ENCODE results near the gene HPCAL1. TPM values are rescaled to one million over a fixed set of nuclear protein-coding genes. Genes with fewer than 3 reads are reported as not detected.

Gene HPCAL1
- total and polyA plus RNA-seq, 10 of the 15 experiments (the other 5 are each of a cell fraction or from before 2014, with no cell fraction given) = 0.40 to 12.8 (median 7.9) TPM

GRCh38 chr2:10447895-10448575, 145.3 kb downstream of the HPCAL1 start, which contains the start of gene ODC1 (continued):
- TF ChIP-seq MTA2 (IDR thresholded peaks at IDR 0.05; ENCODE audit: low read depth) = no peak
- no peak for TF ChIP-seq ATF3 (IDR thresholded peaks at IDR 0.05; ENCODE audit: borderline replicate concordance, extremely low read depth, low read depth, low read length)
- no peak for TF ChIP-seq CEBPZ (IDR thresholded peaks at IDR 0.05; ENCODE audit: low read depth, low read length)
- peak; percentile 30; the same call in 1 of the 3 replicates for TF ChIP-seq POU2F2 (IDR thresholded peaks at IDR 0.05; ENCODE audit: borderline replicate concordance, low read depth, low read length)
- TF ChIP-seq E2F4 (IDR thresholded peaks at IDR 0.05; ENCODE audit: low read depth, low read length) = no peak
- TF ChIP-seq SMARCA5 (IDR thresholded peaks at IDR 0.05) = peak; percentile 84
- peak; percentile 97 for TF ChIP-seq NR2F1 (conservative IDR thresholded peaks at IDR 0.05)
- TF ChIP-seq SUPT20H (IDR thresholded peaks at IDR 0.05; ENCODE audit: borderline replicate concordance, control insufficient read depth, low read depth, low read length) = no peak
- no peak for TF ChIP-seq TCF12 (IDR thresholded peaks at IDR 0.05; ENCODE audit: low read depth, low read length)
- TF ChIP-seq ASH2L (IDR thresholded peaks at IDR 0.05; ENCODE audit: borderline replicate concordance, low read depth) = no peak
- TF ChIP-seq MLLT1 (IDR thresholded peaks at IDR 0.05) = no peak
- peak; percentile 94 to 99 for TF ChIP-seq BHLHE40 (IDR thresholded peaks at IDR 0.05; ENCODE audit: borderline replicate concordance in 1 of 2, low read depth in 2 of 2, low read length in 1 of 2)
- TF ChIP-seq SMC3 (IDR thresholded peaks at IDR 0.05; ENCODE audit: borderline replicate concordance, low read length) = no peak
- TF ChIP-seq RCOR1 (conservative IDR thresholded peaks at IDR 0.05; ENCODE audit: low read depth, low read length) = no peak
- TF ChIP-seq KLF5 (IDR thresholded peaks at IDR 0.05; ENCODE audit: partially characterized antibody) = peak; percentile 70
- no peak for TF ChIP-seq NFIC (IDR thresholded peaks at IDR 0.05; ENCODE audit: low read depth, low read length)
- no peak for TF ChIP-seq PAX8 (IDR thresholded peaks at IDR 0.05)
- 0 out of 2 replicates have a peak, but pooled peaks have one; percentile 4 for TF ChIP-seq BCL11A (IDR thresholded peaks at IDR 0.05; ENCODE audit: low read depth, low read length)
- peak; percentile 99 for TF ChIP-seq BACH1 (IDR thresholded peaks at IDR 0.05; ENCODE audit: borderline replicate concordance)
- peak; percentile 38 for TF ChIP-seq USF2 (IDR thresholded peaks at IDR 0.05; ENCODE audit: borderline replicate concordance, low read depth, low read length)
- 0 out of 4 replicates have a peak, but pooled peaks of 1 of the 2 experiments have one; percentile 11 for TF ChIP-seq SRF (IDR thresholded peaks at IDR 0.05; ENCODE audit: low read depth in 2 of 2, low read length in 2 of 2)
